ENCODE measurements around the gene CELSR1.
"Not testable (repeated sequence)": the region's sequence is repeated elsewhere in the genome, so short reads cannot be mapped to it uniquely, and the experiment has no call there.

Gene CELSR1

GRCh38 chr22:46501265-46501664 lies 36.2 kb downstream of the CELSR1 start:
- not testable (repeated sequence) for DNase-seq (ENCODE audit: low read depth); H3K9me3 ChIP-seq (ENCODE audit: control insufficient read depth, low read length); H3K4me1 ChIP-seq (ENCODE audit: control insufficient read depth, insufficient read depth, low read length); H3K36me3 ChIP-seq (ENCODE audit: control insufficient read depth, insufficient read depth, low read length, severe bottlenecking); H3K9ac ChIP-seq (ENCODE audit: low read length); H3K4me3 ChIP-seq (ENCODE audit: low read length)
- peaks cover 18% of the 10 kb centered on the region for H3K27me3 ChIP-seq (replicated peaks; ENCODE audit: control insufficient read depth, insufficient read depth, low read length)

GRCh38 chr22:46500201-46500600 lies 37.2 kb downstream of the CELSR1 start:
- no peak overlapping the region for H3K9ac ChIP-seq (ENCODE audit: low read length)
- peaks cover 18% of the 10 kb centered on the region for H3K27me3 ChIP-seq (replicated peaks; ENCODE audit: control insufficient read depth, insufficient read depth, low read length)
- DNase-seq (ENCODE audit: low read depth), result no peak
- no peaks in the 10 kb centered on the region for H3K9me3 ChIP-seq (ENCODE audit: control insufficient read depth, low read length)
- no peaks in the 10 kb centered on the region for H3K4me1 ChIP-seq (ENCODE audit: control insufficient read depth, insufficient read depth, low read length)
- no peaks in the 10 kb centered on the region for H3K36me3 ChIP-seq (ENCODE audit: control insufficient read depth, insufficient read depth, low read length, severe bottlenecking)
- H3K4me3 ChIP-seq (ENCODE audit: low read length), result no peak overlapping the region

DNA sequence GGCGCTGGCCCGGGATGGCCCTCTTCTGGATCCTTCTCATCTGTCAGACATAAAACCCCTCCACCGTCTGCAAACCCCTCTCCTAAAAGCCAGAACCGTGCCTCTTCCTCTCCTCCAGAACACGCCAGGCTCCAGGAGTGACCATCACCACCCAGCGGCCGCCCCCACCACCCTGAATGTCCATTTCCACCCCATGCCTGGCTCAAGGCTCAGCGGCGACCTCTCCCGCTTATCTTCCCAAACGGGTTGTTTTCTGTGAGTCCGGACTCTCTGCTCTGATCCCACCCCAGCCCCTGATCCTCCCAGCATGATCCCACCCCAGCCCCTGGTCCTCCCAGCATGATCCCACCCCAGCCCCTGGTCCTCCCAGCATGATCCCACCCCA lies 37.6 kb downstream of the CELSR1 start:
- H3K36me3 ChIP-seq (ENCODE audit: control insufficient read depth, insufficient read depth, low read length, severe bottlenecking), result no peaks in the 10 kb centered on the region
- H3K9ac ChIP-seq (ENCODE audit: low read length), result no peak overlapping the region
- H3K4me3 ChIP-seq (ENCODE audit: low read length), result no peak overlapping the region
- peaks cover 18% of the 10 kb centered on the region for H3K27me3 ChIP-seq (replicated peaks; ENCODE audit: control insufficient read depth, insufficient read depth, low read length)
- no peaks in the 10 kb centered on the region for H3K9me3 ChIP-seq (ENCODE audit: control insufficient read depth, low read length)
- no peak for DNase-seq (ENCODE audit: low read depth)
- H3K4me1 ChIP-seq (ENCODE audit: control insufficient read depth, insufficient read depth, low read length), result no peaks in the 10 kb centered on the region

DNA sequence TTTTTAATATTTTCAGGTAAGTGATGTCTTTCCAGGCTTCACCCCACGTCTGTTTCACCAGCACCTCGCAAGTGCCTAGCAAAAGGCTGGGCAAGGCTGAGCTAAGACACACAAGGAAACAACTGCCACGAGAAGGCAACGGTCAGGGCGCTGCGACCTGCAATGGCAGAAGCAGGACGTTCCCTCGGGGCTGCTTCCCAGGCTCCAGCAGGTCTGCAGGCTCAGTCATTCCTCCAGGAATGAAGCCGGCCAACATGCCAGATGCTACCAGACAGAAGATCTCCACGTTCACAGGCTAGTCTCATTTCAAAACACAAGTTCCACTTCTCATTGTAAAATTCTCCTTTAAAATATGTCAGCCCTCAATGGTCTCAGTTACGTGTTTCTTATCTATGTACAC lies 45.5 kb downstream of the CELSR1 start:
- peaks cover 20% of the 10 kb centered on the region for H3K27me3 ChIP-seq (replicated peaks; ENCODE audit: control insufficient read depth, insufficient read depth, low read length)
- DNase-seq (ENCODE audit: low read depth), result peak; percentile 43
- H3K9ac ChIP-seq (ENCODE audit: low read length), result no peak overlapping the region
- H3K9me3 ChIP-seq (ENCODE audit: control insufficient read depth, low read length), result peaks cover 5% of the 10 kb centered on the region
- no peaks in the 10 kb centered on the region for H3K4me1 ChIP-seq (ENCODE audit: control insufficient read depth, insufficient read depth, low read length)
- no peak overlapping the region for H3K4me3 ChIP-seq (ENCODE audit: low read length)
- no peaks in the 10 kb centered on the region for H3K36me3 ChIP-seq (ENCODE audit: control insufficient read depth, insufficient read depth, low read length, severe bottlenecking)

- Histone ChIP-seq H3K9me3 (ENCODE audit: control insufficient read depth, low read length) (peaks cover 5% of the 10 kb centered on the region), H3K36me3 (ENCODE audit: control insufficient read depth, insufficient read depth, low read length, severe bottlenecking) (no peaks in the 10 kb centered on the region), H3K9ac (ENCODE audit: low read length) (no peak overlapping the region), H3K4me1 (ENCODE audit: control insufficient read depth, insufficient read depth, low read length) (no peaks in the 10 kb centered on the region), H3K27me3 (replicated peaks; ENCODE audit: control insufficient read depth, insufficient read depth, low read length) (peaks cover 20% of the 10 kb centered on the region), H3K4me3 (ENCODE audit: low read length) (no peak overlapping the region)
- DNase-seq (ENCODE audit: low read depth), result no peak
These were observed 46.9 kb downstream of the CELSR1 start for GRCh38 chr22:46490538-46490937.

GRCh38 chr22:46486996-46487717 lies 50.3 kb downstream of the CELSR1 start:
- no peak for DNase-seq (ENCODE audit: low read depth)
- Histone ChIP-seq H3K36me3 (ENCODE audit: control insufficient read depth, insufficient read depth, low read length, severe bottlenecking) (no peaks in the 10 kb centered on the region), H3K9ac (ENCODE audit: low read length) (no peak overlapping the region), H3K4me3 (ENCODE audit: low read length) (no peak overlapping the region), H3K9me3 (ENCODE audit: control insufficient read depth, low read length) (peaks cover 9% of the 10 kb centered on the region), H3K27me3 (replicated peaks; ENCODE audit: control insufficient read depth, insufficient read depth, low read length) (peaks cover 20% of the 10 kb centered on the region), H3K4me1 (ENCODE audit: control insufficient read depth, insufficient read depth, low read length) (peaks cover 2% of the 10 kb centered on the region)

- Histone ChIP-seq H3K4me1 (ENCODE audit: control insufficient read depth, insufficient read depth, low read length) (peaks cover 2% of the 10 kb centered on the region), H3K9me3 (ENCODE audit: control insufficient read depth, low read length) (peaks cover 9% of the 10 kb centered on the region), H3K4me3 (ENCODE audit: low read length) (no peak overlapping the region), H3K27me3 (replicated peaks; ENCODE audit: control insufficient read depth, insufficient read depth, low read length) (peaks cover 26% of the 10 kb centered on the region), H3K36me3 (ENCODE audit: control insufficient read depth, insufficient read depth, low read length, severe bottlenecking) (no peaks in the 10 kb centered on the region), H3K9ac (ENCODE audit: low read length) (no peak overlapping the region)
- DNase-seq (ENCODE audit: low read depth), result peak; percentile 86
These were observed 52.4 kb downstream of the CELSR1 start for GRCh38 chr22:46484861-46485595.

- DNase-seq (ENCODE audit: low read depth), result peak; percentile 62
- Histone ChIP-seq H3K9me3 (ENCODE audit: control insufficient read depth, low read length) (peaks cover 9% of the 10 kb centered on the region), H3K36me3 (ENCODE audit: control insufficient read depth, insufficient read depth, low read length, severe bottlenecking) (no peaks in the 10 kb centered on the region), H3K4me1 (ENCODE audit: control insufficient read depth, insufficient read depth, low read length) (peaks cover 2% of the 10 kb centered on the region), H3K27me3 (replicated peaks; ENCODE audit: control insufficient read depth, insufficient read depth, low read length) (peaks cover 27% of the 10 kb centered on the region), H3K9ac (ENCODE audit: low read length) (no peak overlapping the region), H3K4me3 (ENCODE audit: low read length) (no peak overlapping the region)
These were observed 53.1 kb downstream of the CELSR1 start for GRCh38 chr22:46484156-46484860.

GRCh38 chr22:46483353-46483752 lies 54.1 kb downstream of the CELSR1 start:
- no peak overlapping the region for H3K4me3 ChIP-seq (ENCODE audit: low read length)
- H3K4me1 ChIP-seq (ENCODE audit: control insufficient read depth, insufficient read depth, low read length), result peaks cover 2% of the 10 kb centered on the region
- peaks cover 9% of the 10 kb centered on the region for H3K9me3 ChIP-seq (ENCODE audit: control insufficient read depth, low read length)
- no peaks in the 10 kb centered on the region for H3K36me3 ChIP-seq (ENCODE audit: control insufficient read depth, insufficient read depth, low read length, severe bottlenecking)
- no peak overlapping the region for H3K9ac ChIP-seq (ENCODE audit: low read length)
- no peak for DNase-seq (ENCODE audit: low read depth)
- H3K27me3 ChIP-seq (replicated peaks; ENCODE audit: control insufficient read depth, insufficient read depth, low read length), result peaks cover 22% of the 10 kb centered on the region

- H3K4me3 ChIP-seq (ENCODE audit: low read length), result no peak overlapping the region
- no peaks in the 10 kb centered on the region for H3K36me3 ChIP-seq (ENCODE audit: control insufficient read depth, insufficient read depth, low read length, severe bottlenecking)
- DNase-seq (ENCODE audit: low read depth), result no peak
- peaks cover 32% of the 10 kb centered on the region for H3K27me3 ChIP-seq (replicated peaks; ENCODE audit: control insufficient read depth, insufficient read depth, low read length)
- no peak overlapping the region for H3K9ac ChIP-seq (ENCODE audit: low read length)
- peaks cover 9% of the 10 kb centered on the region for H3K9me3 ChIP-seq (ENCODE audit: control insufficient read depth, low read length)
- peaks cover 2% of the 10 kb centered on the region for H3K4me1 ChIP-seq (ENCODE audit: control insufficient read depth, insufficient read depth, low read length)
These were observed 55.3 kb downstream of the CELSR1 start for GRCh38 chr22:46482056-46482675.

DNA sequence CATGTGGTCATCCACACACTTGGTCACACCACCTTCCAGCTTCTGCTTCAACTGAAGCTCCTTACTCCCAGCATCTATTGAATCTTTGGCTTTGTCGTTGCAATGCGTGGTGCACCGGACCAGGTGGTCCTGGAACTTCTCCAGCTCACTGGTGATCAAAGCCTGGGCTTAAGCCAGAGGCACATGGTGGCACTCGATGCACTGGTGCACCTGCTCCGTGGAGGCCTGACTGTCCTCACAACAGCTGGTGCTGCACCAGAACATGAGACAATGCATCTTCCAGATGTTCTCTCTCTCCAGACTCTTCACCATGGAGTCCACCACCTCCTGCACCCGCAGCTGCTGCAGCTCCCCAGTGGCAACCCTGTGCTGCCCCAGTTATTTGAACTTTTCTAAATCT lies 56.0 kb downstream of the CELSR1 start:
- Histone ChIP-seq H3K9ac (ENCODE audit: low read length) (no peak overlapping the region), H3K9me3 (ENCODE audit: control insufficient read depth, low read length) (peaks cover 9% of the 10 kb centered on the region), H3K36me3 (ENCODE audit: control insufficient read depth, insufficient read depth, low read length, severe bottlenecking) (no peaks in the 10 kb centered on the region), H3K4me3 (ENCODE audit: low read length) (no peak overlapping the region), H3K27me3 (replicated peaks; ENCODE audit: control insufficient read depth, insufficient read depth, low read length) (peaks cover 40% of the 10 kb centered on the region), H3K4me1 (ENCODE audit: control insufficient read depth, insufficient read depth, low read length) (peaks cover 2% of the 10 kb centered on the region)
- no peak for DNase-seq (ENCODE audit: low read depth)
